ENCODE measurements around the gene IGFBP5. TPM values are rescaled to one million over a fixed set of nuclear protein-coding genes. Genes with fewer than 3 reads are reported as not detected.

IGFBP5 gene
- total and polyA plus RNA-seq, 7 donors: 13.6 to 773 (median 254) TPM

GRCh38 chr2:216702756-216703155 lies 7.4 kb upstream of the IGFBP5 start:
- H3K4me3 ChIP-seq: no peak overlapping the region
- intact Hi-C loops (cut with DNase I): loop anchor here (5.0 kb wide), 2 partner anchors 35 to 95 kb away; no protein-coding TSS in a partner anchor
- H3K4me1 ChIP-seq: peaks cover 0 to 52% (median 42%) of the 10 kb centered on the region in 4 donors
- H3K27ac ChIP-seq: peak overlapping the region in 3 of 4 donors; percentile 85 to 93 (median 91)
- H3K9me3 ChIP-seq: no peaks in the 10 kb centered on the region
- no peak for DNase-seq
- no peaks in the 10 kb centered on the region for H3K36me3 ChIP-seq
- TF ChIP-seq EP300 (IDR thresholded peaks at IDR 0.05) (no peak), POLR2AphosphoS5 (IDR thresholded peaks at IDR 0.05) (no peak), CTCF (IDR thresholded peaks at IDR 0.05) (no peak), POLR2A (IDR thresholded peaks at IDR 0.05) (no peak)
- 78 to 82% methylated on average over 1 of the region's 1 CpG for WGBS, 2 donors
- no peaks in the 10 kb centered on the region for H3K27me3 ChIP-seq

DNA sequence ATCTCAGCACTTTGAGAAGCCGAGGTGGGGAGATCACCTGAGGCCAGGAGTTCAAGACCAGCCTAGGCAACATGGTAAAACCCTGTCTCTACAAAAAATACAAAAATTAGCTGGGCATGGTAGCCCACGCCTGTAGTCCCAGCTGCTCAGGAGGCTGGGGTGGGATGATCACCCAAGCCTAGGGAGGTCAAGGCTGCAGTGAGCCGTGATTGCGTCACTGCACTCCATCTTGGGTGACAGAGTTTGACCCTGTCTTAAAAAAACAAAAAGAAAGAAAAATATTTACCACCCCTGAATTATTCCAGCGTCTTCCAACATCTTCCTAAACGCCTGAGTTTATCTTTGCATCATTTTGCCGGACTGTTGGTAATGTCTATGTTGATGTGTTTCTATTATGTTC lies 6.2 kb upstream of the IGFBP5 start:
- TF ChIP-seq CTCF (IDR thresholded peaks at IDR 0.05) (no peak), POLR2A (IDR thresholded peaks at IDR 0.05) (no peak), EP300 (IDR thresholded peaks at IDR 0.05) (no peak), POLR2AphosphoS5 (IDR thresholded peaks at IDR 0.05) (no peak)

DNA sequence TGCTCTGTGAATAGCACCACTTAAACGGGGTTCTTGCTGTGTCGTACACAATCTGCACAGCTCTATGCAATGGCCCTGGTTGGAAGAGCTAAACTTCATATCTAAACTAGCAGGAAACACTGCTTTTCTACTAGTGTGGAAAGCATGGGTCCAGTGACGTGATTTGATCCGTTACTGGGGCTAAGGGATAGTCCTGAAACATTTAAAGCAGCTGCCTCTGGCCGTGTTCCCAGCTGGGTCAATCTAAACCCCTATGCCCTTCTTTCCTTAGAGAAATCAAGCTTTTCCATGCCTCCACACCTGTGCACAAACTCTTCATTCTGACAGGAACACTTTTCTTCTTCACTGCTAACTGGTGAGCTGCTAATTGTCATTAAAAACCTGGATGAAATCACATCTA lies 5.4 kb upstream of the IGFBP5 start:
- no peak for TF ChIP-seq POLR2AphosphoS5 (IDR thresholded peaks at IDR 0.05)
- no peak for TF ChIP-seq EP300 (IDR thresholded peaks at IDR 0.05)
- TF ChIP-seq POLR2A (IDR thresholded peaks at IDR 0.05): no peak
- TF ChIP-seq CTCF (IDR thresholded peaks at IDR 0.05): no peak
- DNase-seq: peak; percentile 64
- no peaks in the 10 kb centered on the region for H3K36me3 ChIP-seq
- peak overlapping the region; percentile 62 to 93 (median 88) for H3K27ac ChIP-seq
- no peak overlapping the region for H3K4me3 ChIP-seq
- peaks cover 0 to 72% (median 60%) of the 10 kb centered on the region in 4 donors for H3K4me1 ChIP-seq
- intact Hi-C loops (cut with DNase I): loop anchor here (2.0 to 5.0 kb wide), 3 partner anchors 37 to 364 kb away; no protein-coding TSS in a partner anchor
- 25 to 54% methylated on average over 5 of the region's 5 CpGs for WGBS, 2 donors
- H3K9me3 ChIP-seq: no peaks in the 10 kb centered on the region
- no peaks in the 10 kb centered on the region for H3K27me3 ChIP-seq

More for the DNA sequence above, 6.2 kb upstream of the IGFBP5 start:
- no peak for DNase-seq
- Histone ChIP-seq H3K9me3 (no peaks in the 10 kb centered on the region), H3K36me3 (no peaks in the 10 kb centered on the region), H3K4me1 (peaks cover 0 to 65% (median 52%) of the 10 kb centered on the region in 4 donors), H3K27ac (peak overlapping the region in 3 of 4 donors; percentile 85 to 93 (median 91)), H3K27me3 (no peaks in the 10 kb centered on the region), H3K4me3 (no peak overlapping the region)
- 72 to 84% methylated on average over 7 of the region's 7 CpGs for WGBS, 2 donors
- intact Hi-C loops (cut with DNase I): loop anchor here (2.0 to 5.0 kb wide), 3 partner anchors 36 to 363 kb away; no protein-coding TSS in a partner anchor

- TF ChIP-seq POLR2AphosphoS5 (IDR thresholded peaks at IDR 0.05): peak; percentile 44 to 75 (median 52)
- peak in 2 of 4 donors; percentile 7 to 24 for TF ChIP-seq EP300 (IDR thresholded peaks at IDR 0.05)
- no peak for TF ChIP-seq POLR2A (IDR thresholded peaks at IDR 0.05)
- no peak for TF ChIP-seq CTCF (IDR thresholded peaks at IDR 0.05)
- DNase-seq: peak; percentile 70
- no peaks in the 10 kb centered on the region for H3K9me3 ChIP-seq
- peak overlapping the region; percentile 62 to 93 (median 88) for H3K27ac ChIP-seq
- intact Hi-C loops (cut with DNase I): loop anchor here (2.0 to 5.0 kb wide), 3 partner anchors 37 to 365 kb away; no protein-coding TSS in a partner anchor
- H3K36me3 ChIP-seq: no peaks in the 10 kb centered on the region
- peaks cover 0 to 75% (median 65%) of the 10 kb centered on the region in 4 donors for H3K4me1 ChIP-seq
- H3K4me3 ChIP-seq: no peak overlapping the region
- 20 to 52% methylated on average over 7 of the region's 7 CpGs for WGBS, 2 donors
- H3K27me3 ChIP-seq: no peaks in the 10 kb centered on the region
Observed at GRCh38 chr2:216700088-216700567, 4.8 kb upstream of the IGFBP5 start.

Measured in sigmoid colon (tissue), 7 donors.